ENCODE results near the gene OR5D13.

Gene OR5D13

GRCh38 chr11:55795256-55795655 lies 22.0 kb downstream of the OR5D13 start, which contains the start of gene OR5D14:
Gene OR5D14 (plus strand): TSS chr11:55795556. CDS start chr11:55795556, 0 bp downstream.
- no peak for TF ChIP-seq TCF12 (IDR thresholded peaks at IDR 0.05; ENCODE audit: low read depth)
- no peak for TF ChIP-seq REST (IDR thresholded peaks at IDR 0.05; ENCODE audit: low read depth)
- no peak for TF ChIP-seq TEAD4 (IDR thresholded peaks at IDR 0.05)
- TF ChIP-seq CREB1 (IDR thresholded peaks at IDR 0.05; ENCODE audit: low read depth) = no peak
- TF ChIP-seq USF1 (IDR thresholded peaks at IDR 0.05) = no peak
- TF ChIP-seq MAX (IDR thresholded peaks at IDR 0.05) = no peak
- TF ChIP-seq CEBPB (IDR thresholded peaks at IDR 0.05) = no peak
- no peak for TF ChIP-seq ZBTB7A (IDR thresholded peaks at IDR 0.05; ENCODE audit: low read depth)
- TF ChIP-seq FOXM1 (IDR thresholded peaks at IDR 0.05; ENCODE audit: borderline replicate concordance, low read depth) = no peak
- TF ChIP-seq TAF1 (IDR thresholded peaks at IDR 0.05; ENCODE audit: low read depth) = no peak
- no peak for TF ChIP-seq EGR1 (IDR thresholded peaks at IDR 0.05)
- no peak for TF ChIP-seq EP300 (IDR thresholded peaks at IDR 0.05; ENCODE audit: borderline replicate concordance)
- TF ChIP-seq NFIC (IDR thresholded peaks at IDR 0.05) = no peak
- no peak for TF ChIP-seq RAD21 (IDR thresholded peaks at IDR 0.05; ENCODE audit: low read depth)
- TF ChIP-seq YY1 (IDR thresholded peaks at IDR 0.05; ENCODE audit: low read depth) = no peak

- TF ChIP-seq CEBPB (IDR thresholded peaks at IDR 0.05) (no peak), USF1 (IDR thresholded peaks at IDR 0.05) (no peak), TEAD4 (IDR thresholded peaks at IDR 0.05) (no peak), EGR1 (IDR thresholded peaks at IDR 0.05) (no peak), MAX (IDR thresholded peaks at IDR 0.05) (no peak), EP300 (IDR thresholded peaks at IDR 0.05; ENCODE audit: borderline replicate concordance) (no peak), TCF12 (IDR thresholded peaks at IDR 0.05; ENCODE audit: low read depth) (no peak), ZBTB7A (IDR thresholded peaks at IDR 0.05; ENCODE audit: low read depth) (no peak), TAF1 (IDR thresholded peaks at IDR 0.05; ENCODE audit: low read depth) (no peak)
Measured at GRCh38 chr11:55806248-55806647, 33.0 kb downstream of the OR5D13 start.

- TF ChIP-seq TEAD4 (IDR thresholded peaks at IDR 0.05) (no peak), EP300 (IDR thresholded peaks at IDR 0.05; ENCODE audit: borderline replicate concordance) (no peak), REST (IDR thresholded peaks at IDR 0.05; ENCODE audit: low read depth) (no peak), TAF1 (IDR thresholded peaks at IDR 0.05; ENCODE audit: low read depth) (no peak), USF1 (IDR thresholded peaks at IDR 0.05) (no peak), TCF12 (IDR thresholded peaks at IDR 0.05; ENCODE audit: low read depth) (no peak), EGR1 (IDR thresholded peaks at IDR 0.05) (no peak), YY1 (IDR thresholded peaks at IDR 0.05; ENCODE audit: low read depth) (no peak)
Measured at GRCh38 chr11:55811067-55811466, 37.8 kb downstream of the OR5D13 start, which contains the start of gene OR5L1. Gene OR5L1 (plus strand): TSS chr11:55811367. CDS start chr11:55811467, 100 bp downstream.

GRCh38 chr11:55819330-55819729 lies 46.1 kb downstream of the OR5D13 start, which contains the start of gene OR5D18:
Gene OR5D18 (plus strand): TSS chr11:55819630. CDS start chr11:55819630, 0 bp downstream.
- TF ChIP-seq TEAD4 (IDR thresholded peaks at IDR 0.05) = no peak
- no peak for TF ChIP-seq ZBTB7A (IDR thresholded peaks at IDR 0.05; ENCODE audit: low read depth)
- TF ChIP-seq TCF12 (IDR thresholded peaks at IDR 0.05; ENCODE audit: low read depth) = no peak
